ENCODE data around the gene FOXK1. TPM values are rescaled to one million over a fixed set of nuclear protein-coding genes. Genes with fewer than 3 reads are reported as not detected.

The FOXK1 gene
- total RNA-seq, 1 donor from 2014 or later = 41.7 TPM

DNA sequence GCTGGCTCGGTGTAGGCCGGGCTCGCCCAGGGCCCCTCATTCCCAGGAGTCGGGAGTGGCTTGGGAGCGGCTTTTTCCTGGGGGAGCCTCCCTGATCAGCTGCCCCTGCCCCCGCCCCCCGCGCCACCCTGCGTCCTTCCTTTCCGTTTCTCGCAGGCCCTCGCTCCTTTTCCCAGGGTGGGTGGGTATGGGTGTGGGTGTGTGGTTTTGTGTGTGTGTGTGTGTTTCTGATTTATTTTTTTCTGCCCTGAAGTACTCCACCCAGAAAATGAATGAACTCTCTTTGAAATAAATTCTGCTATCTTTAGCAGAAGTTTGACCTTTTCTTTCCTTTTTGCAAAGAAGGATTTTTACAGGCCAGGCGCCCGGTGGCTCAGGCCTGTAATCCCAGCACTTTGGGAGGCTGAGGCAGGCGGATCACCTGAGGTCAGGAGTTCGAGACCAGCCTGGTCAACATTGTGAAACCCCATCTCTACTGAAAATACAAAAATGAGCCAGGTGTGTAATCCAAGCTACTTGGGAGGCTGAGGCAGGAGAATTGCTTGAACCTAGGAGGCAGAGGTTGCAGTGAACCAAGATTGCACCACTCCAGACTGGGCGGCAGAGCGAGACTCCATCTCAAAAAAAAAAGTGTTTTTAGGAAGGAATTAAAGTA is 63.3 kb downstream of the FOXK1 start:
- H3K27ac Mint-ChIP-seq (ENCODE audit: unreplicated experiment) = peak overlapping the region; percentile 96
- H3K9me3 Mint-ChIP-seq (ENCODE audit: unreplicated experiment) = peaks cover 3% of the 10 kb centered on the region
- TF ChIP-seq, protein P1, sequence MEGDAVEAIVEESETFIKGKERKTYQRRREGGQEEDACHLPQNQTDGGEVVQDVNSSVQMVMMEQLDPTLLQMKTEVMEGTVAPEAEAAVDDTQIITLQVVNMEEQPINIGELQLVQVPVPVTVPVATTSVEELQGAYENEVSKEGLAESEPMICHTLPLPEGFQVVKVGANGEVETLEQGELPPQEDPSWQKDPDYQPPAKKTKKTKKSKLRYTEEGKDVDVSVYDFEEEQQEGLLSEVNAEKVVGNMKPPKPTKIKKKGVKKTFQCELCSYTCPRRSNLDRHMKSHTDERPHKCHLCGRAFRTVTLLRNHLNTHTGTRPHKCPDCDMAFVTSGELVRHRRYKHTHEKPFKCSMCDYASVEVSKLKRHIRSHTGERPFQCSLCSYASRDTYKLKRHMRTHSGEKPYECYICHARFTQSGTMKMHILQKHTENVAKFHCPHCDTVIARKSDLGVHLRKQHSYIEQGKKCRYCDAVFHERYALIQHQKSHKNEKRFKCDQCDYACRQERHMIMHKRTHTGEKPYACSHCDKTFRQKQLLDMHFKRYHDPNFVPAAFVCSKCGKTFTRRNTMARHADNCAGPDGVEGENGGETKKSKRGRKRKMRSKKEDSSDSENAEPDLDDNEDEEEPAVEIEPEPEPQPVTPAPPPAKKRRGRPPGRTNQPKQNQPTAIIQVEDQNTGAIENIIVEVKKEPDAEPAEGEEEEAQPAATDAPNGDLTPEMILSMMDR (IDR thresholded peaks at IDR 0.05; ENCODE audit: partially characterized antibody, unreplicated experiment) = no peak
- H3K4me1 Mint-ChIP-seq (ENCODE audit: low read depth, unreplicated experiment) = peaks cover 30% of the 10 kb centered on the region
- H3K4me3 Mint-ChIP-seq (ENCODE audit: unreplicated experiment) = peak overlapping the region; percentile 69
- no peak for DNase-seq
- H3K36me3 Mint-ChIP-seq (ENCODE audit: unreplicated experiment) = no peaks in the 10 kb centered on the region
- peaks cover 5% of the 10 kb centered on the region for H3K27me3 Mint-ChIP-seq (ENCODE audit: unreplicated experiment)

DNA sequence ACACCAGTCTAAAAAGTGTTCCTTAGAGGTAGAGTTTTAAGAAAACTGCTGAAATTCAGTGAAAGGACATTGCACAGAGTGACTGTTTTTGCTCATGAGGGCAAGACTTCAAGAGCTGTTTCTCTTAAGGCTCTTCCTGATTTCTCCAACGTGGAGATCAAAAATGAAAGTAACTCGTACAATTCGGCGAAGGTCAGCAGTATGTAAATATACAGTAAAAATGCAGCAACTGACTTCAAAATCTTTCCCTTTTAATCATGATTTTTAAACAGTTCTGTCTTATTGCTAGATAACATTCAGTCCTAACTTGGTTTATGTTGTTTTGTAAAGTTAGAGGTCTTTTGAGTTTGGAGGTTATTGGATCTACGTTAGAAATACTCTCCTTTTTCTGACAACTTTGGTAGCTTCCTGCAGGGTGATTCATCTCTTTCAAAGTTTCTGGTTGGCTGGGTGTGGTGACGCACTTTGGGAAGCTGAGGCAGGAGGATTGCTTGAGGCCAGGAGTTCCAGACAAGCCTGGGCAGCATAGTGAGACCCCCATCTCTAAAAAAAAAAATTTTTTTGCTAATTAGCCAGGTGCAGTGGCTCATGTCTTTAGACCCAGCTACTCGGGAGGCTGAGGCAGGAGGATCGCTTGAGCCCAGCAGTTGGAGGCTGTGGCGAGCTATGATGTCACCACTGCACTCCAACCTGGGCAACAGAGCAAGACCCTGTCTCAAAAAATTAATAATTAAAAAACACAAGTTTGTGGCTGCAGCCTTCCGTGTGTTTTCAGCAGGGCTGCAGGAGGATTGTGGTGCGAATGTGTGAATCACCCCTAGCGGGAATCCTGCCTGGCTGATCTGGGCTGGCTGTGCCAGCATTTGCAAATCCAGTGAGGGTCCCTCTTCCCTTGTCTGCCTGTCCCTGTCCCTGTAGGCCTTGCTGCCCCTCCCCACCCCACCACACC is 64.2 kb downstream of the FOXK1 start:
- peak overlapping the region; percentile 45 for H3K27ac Mint-ChIP-seq (ENCODE audit: unreplicated experiment)
- peaks cover 6% of the 10 kb centered on the region for H3K27me3 Mint-ChIP-seq (ENCODE audit: unreplicated experiment)
- no peaks in the 10 kb centered on the region for H3K36me3 Mint-ChIP-seq (ENCODE audit: unreplicated experiment)
- peaks cover 2% of the 10 kb centered on the region for H3K9me3 Mint-ChIP-seq (ENCODE audit: unreplicated experiment)
- H3K4me1 Mint-ChIP-seq (ENCODE audit: low read depth, unreplicated experiment) = peaks cover 27% of the 10 kb centered on the region
- TF ChIP-seq, protein P1 (IDR thresholded peaks at IDR 0.05; ENCODE audit: partially characterized antibody, unreplicated experiment) = no peak
- no peak for DNase-seq
- H3K4me3 Mint-ChIP-seq (ENCODE audit: unreplicated experiment) = no peak overlapping the region

GRCh38 chr7:4747013-4747412 is 64.9 kb downstream of the FOXK1 start:
- Mint-ChIP-seq H3K27me3 (ENCODE audit: unreplicated experiment) (peaks cover 6% of the 10 kb centered on the region), H3K27ac (ENCODE audit: unreplicated experiment) (no peak overlapping the region), H3K4me3 (ENCODE audit: unreplicated experiment) (no peak overlapping the region)

GRCh38 chr7:4747746-4748145 is 65.7 kb downstream of the FOXK1 start:
- H3K4me3 Mint-ChIP-seq (ENCODE audit: unreplicated experiment) = no peak overlapping the region
- no peak overlapping the region for H3K27ac Mint-ChIP-seq (ENCODE audit: unreplicated experiment)
- no peak for DNase-seq
- peaks cover 6% of the 10 kb centered on the region for H3K27me3 Mint-ChIP-seq (ENCODE audit: unreplicated experiment)
- H3K36me3 Mint-ChIP-seq (ENCODE audit: unreplicated experiment) = no peaks in the 10 kb centered on the region
- peaks cover 2% of the 10 kb centered on the region for H3K9me3 Mint-ChIP-seq (ENCODE audit: unreplicated experiment)
- peaks cover 24% of the 10 kb centered on the region for H3K4me1 Mint-ChIP-seq (ENCODE audit: low read depth, unreplicated experiment)
- TF ChIP-seq, protein P1 (IDR thresholded peaks at IDR 0.05; ENCODE audit: partially characterized antibody, unreplicated experiment) = no peak

More at GRCh38 chr7:4747013-4747412, 64.9 kb downstream of the FOXK1 start:
- no peak for DNase-seq
- Mint-ChIP-seq H3K4me1 (ENCODE audit: low read depth, unreplicated experiment) (peaks cover 24% of the 10 kb centered on the region), H3K36me3 (ENCODE audit: unreplicated experiment) (no peaks in the 10 kb centered on the region), H3K9me3 (ENCODE audit: unreplicated experiment) (peaks cover 2% of the 10 kb centered on the region)
- TF ChIP-seq, protein P1 (IDR thresholded peaks at IDR 0.05; ENCODE audit: partially characterized antibody, unreplicated experiment) = no peak

All from glutamatergic neuron (in vitro differentiated cells).